Psoas muscle (tissue), 8 donors: ENCODE data around the gene IGFBP6. TPM values are rescaled to one million over a fixed set of nuclear protein-coding genes. Genes with fewer than 3 reads are reported as not detected.

Experiments used
- ATAC-seq, 4 donors: fragments of 200-7000 bp; cut with Tn5 transposase; one replicate each; pipeline ENCODE4 v1.9.1; 2020; ENCODE audit warnings: moderate library complexity in 3 of 4, mild to moderate bottlenecking in 2 of 4
- DNase-seq, 2 donors: peaks; one replicate each; pipeline ENCODE4 v3.0.0-alpha.2; 2020
- H3K27ac ChIP-seq: fragments of 200-600 bp; one replicate; pipeline ENCODE4 v1.8.0; 2022
- H3K27me3 ChIP-seq, 3 donors: fragments of 200-600 bp in 1 of 3; one replicate each; pipeline versions ENCODE4 v1.6.1 to v1.8.0; 2013 to 2022; ENCODE audit warnings: low read length in 2 of 3, mild to moderate bottlenecking in 2 of 3, moderate library complexity in 1 of 3; ENCODE audit not compliant: insufficient read depth in 3 of 3
- H3K36me3 ChIP-seq, 2 donors: fragments of 200-600 bp in 1 of 2; one replicate each; pipeline versions ENCODE4 v1.6.1 to v1.8.0; 2013 to 2022; ENCODE audit warnings: low read depth in 1 of 2, mild to moderate bottlenecking in 1 of 2, moderate library complexity in 1 of 2; ENCODE audit not compliant: insufficient read depth in 1 of 2
- H3K4me1 ChIP-seq: fragments of 200-600 bp; one replicate; pipeline ENCODE4 v1.8.0; 2022
- H3K4me3 ChIP-seq: fragments of 200-600 bp; one replicate; pipeline ENCODE4 v1.8.0; 2022; ENCODE audit warnings: mild to moderate bottlenecking
- H3K9me3 ChIP-seq: fragments of 200-600 bp; one replicate; pipeline ENCODE4 v1.8.0; 2022
- WGBS, 3 donors: extraction: QIAGEN DNeasy Blood & Tissue Kit; methylation state at CpG; one replicate each; pipeline versions ENCODE4 v1.1.6 to v1.1.7; 2013; 5-methylcytosine and 5-hydroxymethylcytosine counted together
- intact Hi-C, 2 donors: fragments of 100-400 bp; cut with DNase I; formaldehyde crosslinking; loops; one replicate each; pipeline versions ENCODE4 v1.11.0 to v1.14.2; 2022
- polyA plus RNA-seq, 3 donors: library from polyadenylated mRNA; stranded (reverse); fragments of 200-250 nt; gene quantifications; one replicate each; pipeline ENCODE4 v1.2.3, GENCODE V29; 2013
- total RNA-seq, 4 donors: library from RNA; stranded (reverse); fragmentation: NEBNext Ultra II Directional in 2 of 4; extraction: Animal tissue kit (Norgen Biotek cat#: 25700) in 2 of 4; gene quantifications; one replicate each; pipeline versions ENCODE4 v1.2.1 to v1.2.4, GENCODE V29; 2021 to 2023
- TF ChIP-seq, protein P1 (sequence below): fragments of 200-600 bp; IDR thresholded peaks from one replicate; pipeline ENCODE4 v1.8.0; 2022; ENCODE audit warnings: antibody characterized with exemption
- donor health status: healthy with polysubstance abuse.
- donor health status: DM: no; HTN: no; CAD: no; lungs with moderate emphysema.
- donor health status: Bipolar disorder and iron deficiency.
- donor health status: healthy.
- donor health status: DM: yes; HTN: yes; CAD: no.
- donor health status: DM: no; HTN: no; CAD: no.
- donor health status: DM: no; HTN: no; CAD: no.
- donor health status: DM: yes; HTN: yes; CAD: no.

IGFBP6 gene
- total and polyA plus RNA-seq, 7 donors = 6.4 to 27.0 (median 21.3) TPM

DNA sequence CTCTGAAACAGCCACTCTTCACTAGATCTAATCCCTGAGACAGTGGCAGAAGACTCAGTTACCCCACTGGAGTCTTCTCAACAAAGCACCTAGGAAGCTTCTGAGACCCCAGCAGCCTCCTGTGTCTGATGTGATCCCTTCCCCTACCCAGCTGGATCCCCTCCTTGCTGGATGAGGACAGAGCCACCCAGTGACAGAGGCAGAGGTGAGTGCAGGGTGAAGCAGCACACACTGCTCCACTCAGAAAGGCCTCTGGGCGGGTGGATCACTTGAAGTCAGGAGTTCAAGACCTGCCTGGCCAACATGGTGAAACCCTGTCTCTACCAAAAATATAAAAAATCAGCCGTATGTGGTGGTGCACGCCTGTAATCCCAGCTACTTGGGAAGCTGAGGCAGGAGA is 21.0 kb upstream of the IGFBP6 start:
- intact Hi-C loops = no loop called here
- TF ChIP-seq, protein P1, sequence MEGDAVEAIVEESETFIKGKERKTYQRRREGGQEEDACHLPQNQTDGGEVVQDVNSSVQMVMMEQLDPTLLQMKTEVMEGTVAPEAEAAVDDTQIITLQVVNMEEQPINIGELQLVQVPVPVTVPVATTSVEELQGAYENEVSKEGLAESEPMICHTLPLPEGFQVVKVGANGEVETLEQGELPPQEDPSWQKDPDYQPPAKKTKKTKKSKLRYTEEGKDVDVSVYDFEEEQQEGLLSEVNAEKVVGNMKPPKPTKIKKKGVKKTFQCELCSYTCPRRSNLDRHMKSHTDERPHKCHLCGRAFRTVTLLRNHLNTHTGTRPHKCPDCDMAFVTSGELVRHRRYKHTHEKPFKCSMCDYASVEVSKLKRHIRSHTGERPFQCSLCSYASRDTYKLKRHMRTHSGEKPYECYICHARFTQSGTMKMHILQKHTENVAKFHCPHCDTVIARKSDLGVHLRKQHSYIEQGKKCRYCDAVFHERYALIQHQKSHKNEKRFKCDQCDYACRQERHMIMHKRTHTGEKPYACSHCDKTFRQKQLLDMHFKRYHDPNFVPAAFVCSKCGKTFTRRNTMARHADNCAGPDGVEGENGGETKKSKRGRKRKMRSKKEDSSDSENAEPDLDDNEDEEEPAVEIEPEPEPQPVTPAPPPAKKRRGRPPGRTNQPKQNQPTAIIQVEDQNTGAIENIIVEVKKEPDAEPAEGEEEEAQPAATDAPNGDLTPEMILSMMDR = no peak
- DNase-seq (no peak), ATAC-seq (no peak)
- Histone ChIP-seq H3K36me3 (peaks cover 0 to 57% of the 10 kb centered on the region in 2 donors), H3K27me3 (no peaks in the 10 kb centered on the region), H3K9me3 (no peaks in the 10 kb centered on the region), H3K27ac (no peak overlapping the region), H3K4me3 (no peak overlapping the region), H3K4me1 (peaks cover 30% of the 10 kb centered on the region)
- 94 to 99% (median 95%) methylated on average over 3 of the region's 3 CpGs for WGBS, 3 donors

DNA sequence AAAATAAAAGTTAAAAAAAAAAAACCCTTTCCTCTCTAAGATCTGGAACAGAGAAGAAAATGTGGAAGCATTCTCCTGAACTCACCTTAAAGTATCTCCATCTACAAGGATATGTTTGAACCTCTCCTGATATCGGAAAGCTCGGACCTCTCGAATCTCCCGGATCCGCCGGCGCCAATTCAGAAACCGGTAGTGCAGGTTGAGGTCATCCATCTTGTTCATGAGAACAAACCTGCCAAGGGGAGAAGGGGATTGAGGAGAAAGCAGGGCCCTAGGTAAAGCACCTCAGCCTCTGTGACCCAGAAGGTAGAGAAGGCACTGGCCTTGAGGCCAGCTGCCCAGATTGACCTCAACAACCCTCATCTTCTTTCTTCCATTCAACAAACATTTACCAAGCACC is 20.4 kb upstream of the IGFBP6 start:
- H3K4me1 ChIP-seq = peaks cover 25% of the 10 kb centered on the region
- WGBS, 3 donors = 95 to 98% (median 96%) methylated on average over 8 of the region's 8 CpGs

DNA sequence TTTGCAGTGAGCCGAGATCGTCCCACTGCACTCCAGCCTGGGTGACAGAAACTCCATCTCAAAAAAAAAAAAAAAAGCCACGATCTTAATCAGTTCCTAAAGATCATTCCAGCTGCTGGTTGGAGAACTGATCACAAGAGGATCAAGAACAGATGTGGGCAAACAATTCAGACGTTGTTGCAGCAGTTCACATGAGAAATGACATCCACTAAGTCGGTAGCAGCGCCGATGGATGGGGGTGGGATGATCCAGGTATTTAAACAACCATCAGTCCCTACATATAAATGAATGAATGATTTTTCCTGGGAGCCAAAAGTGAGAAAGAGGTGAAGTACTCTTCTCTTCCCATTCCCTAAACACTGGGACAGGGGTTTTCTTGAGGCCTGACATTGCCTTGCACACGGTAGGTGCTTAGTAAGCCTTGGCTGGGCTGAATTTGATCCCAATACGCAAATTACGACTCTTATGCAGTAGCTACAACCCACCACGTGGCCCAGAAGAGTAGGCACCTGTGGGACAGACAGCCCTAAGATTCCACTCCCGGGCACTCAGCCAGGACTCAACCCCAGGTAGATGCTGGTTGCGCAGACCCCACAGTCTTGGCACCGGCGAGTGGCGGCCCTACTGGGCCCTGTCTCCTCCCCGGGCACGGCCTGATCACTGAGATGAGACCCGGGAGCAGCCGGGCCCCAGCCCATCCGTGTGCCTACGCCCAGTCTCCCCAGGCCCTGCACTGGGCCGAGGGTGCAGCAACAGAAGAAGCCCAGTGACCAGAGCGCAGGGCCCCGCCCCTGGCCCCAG is 18.8 kb upstream of the IGFBP6 start:
- TF ChIP-seq, protein P1 = no peak
- DNase-seq (no peak), ATAC-seq (peak in 3 of 4 donors; percentile 1 to 65 (median 48))
- peak overlapping the region; percentile 80 for H3K27ac ChIP-seq
- no peaks in the 10 kb centered on the region for H3K9me3 ChIP-seq
- peaks cover 0 to 41% of the 10 kb centered on the region in 2 donors for H3K36me3 ChIP-seq
- H3K27me3 ChIP-seq = no peaks in the 10 kb centered on the region
- WGBS, 3 donors = 14 to 20% (median 14%) methylated on average over 23 to 25 of the region's 25 CpGs
- intact Hi-C loops = no loop called here
- H3K4me1 ChIP-seq = peaks cover 16% of the 10 kb centered on the region
- H3K4me3 ChIP-seq = peak overlapping the region; percentile 80

More for the DNA sequence above, 20.4 kb upstream of the IGFBP6 start:
- DNase-seq (no peak), ATAC-seq (no peak)
- Histone ChIP-seq H3K27ac (no peak overlapping the region), H3K9me3 (no peaks in the 10 kb centered on the region), H3K27me3 (no peaks in the 10 kb centered on the region), H3K36me3 (peaks cover 0 to 52% of the 10 kb centered on the region in 2 donors), H3K4me3 (no peak overlapping the region)
- intact Hi-C loops = no loop called here
- TF ChIP-seq, protein P1 = no peak

DNA sequence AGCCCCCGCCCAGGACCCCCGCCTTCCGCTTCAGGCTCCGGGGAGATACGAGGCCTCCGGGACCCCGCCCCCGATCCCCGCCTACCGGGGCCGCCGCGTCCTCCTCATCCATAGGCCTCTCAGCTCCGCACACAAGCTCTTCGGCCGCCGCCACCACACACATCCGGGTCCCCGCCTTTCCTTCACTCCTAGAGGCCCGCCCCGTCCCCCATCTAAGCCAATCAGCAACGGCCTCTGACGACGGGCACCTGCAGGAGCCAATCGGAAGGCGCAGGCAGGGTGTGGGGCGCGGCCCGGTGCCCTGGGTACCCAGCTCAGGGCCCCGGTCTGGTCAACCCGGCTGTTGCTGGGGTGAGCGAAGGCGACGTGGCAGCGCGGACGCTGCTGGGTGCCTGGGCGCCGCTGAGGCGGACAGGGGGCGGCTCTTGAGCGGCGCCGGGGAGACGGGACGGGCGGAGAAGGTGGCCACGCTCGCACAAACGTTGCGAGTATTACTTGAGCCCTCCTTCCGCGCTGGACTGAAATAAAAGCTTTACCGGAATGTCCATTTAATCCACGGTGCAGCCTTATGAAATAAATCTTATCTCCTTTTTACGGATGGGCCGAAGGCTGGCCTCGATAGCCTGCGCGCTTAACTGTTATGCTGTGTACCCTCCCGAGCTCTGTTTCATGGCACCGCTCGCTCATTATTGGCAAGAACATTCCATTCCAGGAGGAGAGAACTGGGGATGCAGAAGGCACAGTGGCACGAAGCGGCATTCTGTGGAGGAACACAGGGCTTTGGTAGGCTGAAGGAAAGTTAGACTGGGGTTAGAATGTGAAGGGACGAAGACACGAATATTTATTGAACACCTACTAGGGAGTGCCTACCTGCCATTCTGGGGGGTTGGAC is 18.0 kb upstream of the IGFBP6 start, which contains the start of gene SPRYD3:
SPRYD3 (minus strand) TSS at position 165 of the 892 bp plus-strand sequence; CDS start at position 108, 57 bp downstream.
- Histone ChIP-seq H3K27me3 (no peaks in the 10 kb centered on the region), H3K4me1 (peaks cover 9% of the 10 kb centered on the region), H3K4me3 (peak within 1 kb of the TSS; percentile 80), H3K27ac (peak within 1 kb of the TSS; percentile 80), H3K9me3 (no peaks in the 10 kb centered on the region), H3K36me3 (peaks cover 0 to 33% of the 10 kb centered on the region in 2 donors)
- 1% methylated on average over 59 to 67 of the region's 67 CpGs for WGBS, 3 donors
- peak; percentile 100 for ATAC-seq
- intact Hi-C loops = no loop called here
- peak; percentile 97 to 98 for DNase-seq
- TF ChIP-seq, protein P1 = no peak
